ENCODE results near the gene CST9. TPM values are rescaled to one million over a fixed set of nuclear protein-coding genes. Genes with fewer than 3 reads are reported as not detected.

The CST9 gene
- total and polyA plus RNA-seq, 9 of the 15 experiments (the other 6 are each of a cell fraction or from before 2014, with no cell fraction given), result not detected

DNA sequence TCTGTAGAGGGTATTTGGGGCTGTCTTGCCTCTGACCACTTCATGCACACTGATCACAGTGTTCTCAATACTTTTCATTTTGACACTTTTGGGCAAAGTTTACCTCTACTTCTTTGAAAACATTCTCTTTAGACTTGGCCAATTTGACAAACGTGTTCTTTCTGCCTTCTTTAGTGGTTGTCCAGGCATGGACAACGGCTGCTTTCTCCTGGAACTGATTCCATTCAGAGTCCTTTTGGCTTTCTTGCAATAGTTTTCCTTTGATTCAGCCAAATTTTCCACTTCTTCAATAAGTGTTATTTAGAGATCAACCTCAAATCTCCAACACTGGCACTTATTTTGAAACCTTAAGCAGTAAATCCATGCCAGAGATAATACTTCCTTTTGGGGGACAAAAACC is 6.7 kb upstream of the CST9 start:
- ATAC-seq (no peak), FAIRE-seq (no peak), DNase-seq (ENCODE audit: extremely low read depth in 1 of 4, low spot score in 3 of 4) (no peak)
- no peaks in the 10 kb centered on the region for H3K36me3 ChIP-seq (ENCODE audit: control insufficient read depth, insufficient read depth, low read length)
- no peak overlapping the region for H3K4me3 ChIP-seq
- no peak overlapping the region for H3K9ac ChIP-seq (ENCODE audit: insufficient read depth in 1 of 2, low read depth in 2 of 2, low read length in 2 of 2)
- peaks cover 0 to 7% of the 10 kb centered on the region in 2 experiments; a peak in 2 of 5 replicates for H3K27me3 ChIP-seq (ENCODE audit: control insufficient read depth in 2 of 2, insufficient read depth in 2 of 2, low read length in 2 of 2)
- in situ Hi-C loops (cut with MboI), result loop anchor here (10.0 kb wide), 1 partner anchor 178 kb away; the partner anchor contains the start of gene CSTL1
- BruUV-seq (replicated peaks), result no TSS peak
- no peak overlapping the region; the same call in 2 of the 3 replicates for H3K27ac ChIP-seq (ENCODE audit: extremely low read depth, low read depth, low read length)
- TF ChIP-seq, protein P1, sequence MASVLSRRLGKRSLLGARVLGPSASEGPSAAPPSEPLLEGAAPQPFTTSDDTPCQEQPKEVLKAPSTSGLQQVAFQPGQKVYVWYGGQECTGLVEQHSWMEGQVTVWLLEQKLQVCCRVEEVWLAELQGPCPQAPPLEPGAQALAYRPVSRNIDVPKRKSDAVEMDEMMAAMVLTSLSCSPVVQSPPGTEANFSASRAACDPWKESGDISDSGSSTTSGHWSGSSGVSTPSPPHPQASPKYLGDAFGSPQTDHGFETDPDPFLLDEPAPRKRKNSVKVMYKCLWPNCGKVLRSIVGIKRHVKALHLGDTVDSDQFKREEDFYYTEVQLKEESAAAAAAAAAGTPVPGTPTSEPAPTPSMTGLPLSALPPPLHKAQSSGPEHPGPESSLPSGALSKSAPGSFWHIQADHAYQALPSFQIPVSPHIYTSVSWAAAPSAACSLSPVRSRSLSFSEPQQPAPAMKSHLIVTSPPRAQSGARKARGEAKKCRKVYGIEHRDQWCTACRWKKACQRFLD (CRISPR knock-in tag; IDR thresholded peaks at IDR 0.05), result no peak
- TF ChIP-seq ZNF436 (CRISPR knock-in tag; IDR thresholded peaks at IDR 0.05), result no peak
- no peaks in the 10 kb centered on the region for H3K9me3 ChIP-seq (replicated peaks; ENCODE audit: control insufficient read depth, insufficient read depth, low read depth, low read length)
- POLR2A ChIA-PET, result no interaction called here
- H3K4me1 ChIP-seq (replicated peaks in 1 of 2; ENCODE audit: control insufficient read depth in 2 of 2, insufficient read depth in 2 of 2, low read length in 2 of 2), result no peaks in the 10 kb centered on the region; a peak in 1 of 5 replicates
- intact Hi-C loops (cut with micrococcal nuclease), result no loop called here
- no peaks in the 10 kb centered on the region for H4K20me1 ChIP-seq (replicated peaks; ENCODE audit: control insufficient read depth, insufficient read depth, low read length)
- H2AFZ ChIP-seq (ENCODE audit: low read depth, low read length), result no peak overlapping the region
- WGBS (ENCODE audit: insufficient coverage, low coverage, missing lambda C conversion rate), result 0% methylated on average over 2 of the region's 2 CpGs
- H3K9me1 ChIP-seq (ENCODE audit: control insufficient read depth, insufficient read depth, low read length), result no peaks in the 10 kb centered on the region
- CTCF ChIA-PET (ENCODE audit: low intra/inter-chr PET ratio), result no interaction called here
- no peaks in the 10 kb centered on the region for H3K79me2 ChIP-seq (ENCODE audit: control insufficient read depth, insufficient read depth, low read length)
- H3K4me2 ChIP-seq (ENCODE audit: insufficient read depth, low read length), result no peak overlapping the region

DNA sequence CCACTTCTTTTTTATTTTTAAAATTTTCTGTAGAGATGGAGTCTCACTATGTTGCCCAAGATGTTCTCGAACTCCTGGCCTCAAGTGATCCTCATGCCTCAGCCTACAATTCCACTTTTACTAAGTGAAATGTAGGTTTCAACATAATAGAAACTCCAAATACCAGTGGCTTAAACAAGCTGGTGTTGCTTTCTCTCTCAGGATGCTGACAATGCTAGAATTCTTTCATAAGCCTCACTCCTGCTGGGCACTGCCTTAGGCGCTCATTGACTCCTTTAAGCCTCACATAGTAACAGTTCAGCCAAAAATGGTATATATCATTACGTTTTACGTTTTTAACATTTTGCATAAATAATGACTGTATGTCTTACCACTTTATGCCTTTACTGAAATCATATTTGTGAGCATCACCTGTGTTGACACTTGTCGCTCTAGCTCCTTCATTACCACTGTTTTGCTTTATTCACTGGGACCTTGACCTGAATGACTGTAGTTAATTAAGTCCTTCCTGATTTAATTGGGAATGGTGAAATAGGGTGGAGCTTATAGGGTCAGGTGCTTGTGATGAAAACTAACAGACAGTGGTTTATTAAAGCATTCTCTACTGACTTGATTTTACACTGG is 3.9 kb upstream of the CST9 start:
- DNase-seq (ENCODE audit: extremely low read depth in 1 of 4, low spot score in 3 of 4), result no peak
- H3K27ac ChIP-seq (ENCODE audit: extremely low read depth, low read depth, low read length), result no peak overlapping the region
- ChIA-PET POLR2A (interaction anchor here (0.5 to 1.1 kb wide), 2 partner anchors 16 to 175 kb away, joined by 3 read pairs; no protein-coding TSS in a partner anchor), CTCF (ENCODE audit: low intra/inter-chr PET ratio) (interaction anchor here (0.6 kb wide), 1 partner anchor 1928 kb away, joined by 3 read pairs; no protein-coding TSS in a partner anchor)
- no peaks in the 10 kb centered on the region for H3K9me1 ChIP-seq (ENCODE audit: control insufficient read depth, insufficient read depth, low read length)
- no peak overlapping the region for H2AFZ ChIP-seq (ENCODE audit: low read depth, low read length)
- in situ Hi-C loops (cut with MboI), result loop anchor here (10.0 kb wide), 1 partner anchor 175 kb away; the partner anchor contains the start of gene CSTL1
- H3K79me2 ChIP-seq (ENCODE audit: control insufficient read depth, insufficient read depth, low read length), result no peaks in the 10 kb centered on the region
- no peaks in the 10 kb centered on the region for H3K9me3 ChIP-seq (replicated peaks; ENCODE audit: control insufficient read depth, insufficient read depth, low read depth, low read length)
- H3K4me1 ChIP-seq (replicated peaks in 1 of 2; ENCODE audit: control insufficient read depth in 2 of 2, insufficient read depth in 2 of 2, low read length in 2 of 2), result no peaks in the 10 kb centered on the region; a peak in 1 of 5 replicates
- H4K20me1 ChIP-seq (replicated peaks; ENCODE audit: control insufficient read depth, insufficient read depth, low read length), result peaks cover 6% of the 10 kb centered on the region; the same call in 1 of the 2 replicates
- H3K36me3 ChIP-seq (ENCODE audit: control insufficient read depth, insufficient read depth, low read length), result no peaks in the 10 kb centered on the region
- 23% methylated on average over 5 of the region's 5 CpGs for WGBS (ENCODE audit: insufficient coverage, low coverage, missing lambda C conversion rate)
- no peak overlapping the region for H3K4me2 ChIP-seq (ENCODE audit: insufficient read depth, low read length)
- ATAC-seq, result no peak
- intact Hi-C loops (cut with micrococcal nuclease), result no loop called here
- H3K4me3 ChIP-seq, result no peak overlapping the region
- FAIRE-seq, result no peak
- peaks cover 0 to 8% of the 10 kb centered on the region in 2 experiments; a peak in 2 of 5 replicates for H3K27me3 ChIP-seq (ENCODE audit: control insufficient read depth in 2 of 2, insufficient read depth in 2 of 2, low read length in 2 of 2)
- no peak overlapping the region for H3K9ac ChIP-seq (ENCODE audit: insufficient read depth in 1 of 2, low read depth in 2 of 2, low read length in 2 of 2)
- no TSS peak for BruUV-seq (replicated peaks)
- TF ChIP-seq, protein P2, sequence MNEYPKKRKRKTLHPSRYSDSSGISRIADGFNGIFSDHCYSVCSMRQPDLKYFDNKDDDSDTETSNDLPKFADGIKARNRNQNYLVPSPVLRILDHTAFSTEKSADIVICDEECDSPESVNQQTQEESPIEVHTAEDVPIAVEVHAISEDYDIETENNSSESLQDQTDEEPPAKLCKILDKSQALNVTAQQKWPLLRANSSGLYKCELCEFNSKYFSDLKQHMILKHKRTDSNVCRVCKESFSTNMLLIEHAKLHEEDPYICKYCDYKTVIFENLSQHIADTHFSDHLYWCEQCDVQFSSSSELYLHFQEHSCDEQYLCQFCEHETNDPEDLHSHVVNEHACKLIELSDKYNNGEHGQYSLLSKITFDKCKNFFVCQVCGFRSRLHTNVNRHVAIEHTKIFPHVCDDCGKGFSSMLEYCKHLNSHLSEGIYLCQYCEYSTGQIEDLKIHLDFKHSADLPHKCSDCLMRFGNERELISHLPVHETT (CRISPR knock-in tag; conservative IDR thresholded peaks at IDR 0.05 in 1 of 2, IDR thresholded peaks at IDR 0.05 in 1 of 2), result no peak
- TF ChIP-seq HLTF (IDR thresholded peaks at IDR 0.05), result no peak
- no peak for TF ChIP-seq NFATC3 (IDR thresholded peaks at IDR 0.05)
- TF ChIP-seq, protein P3, sequence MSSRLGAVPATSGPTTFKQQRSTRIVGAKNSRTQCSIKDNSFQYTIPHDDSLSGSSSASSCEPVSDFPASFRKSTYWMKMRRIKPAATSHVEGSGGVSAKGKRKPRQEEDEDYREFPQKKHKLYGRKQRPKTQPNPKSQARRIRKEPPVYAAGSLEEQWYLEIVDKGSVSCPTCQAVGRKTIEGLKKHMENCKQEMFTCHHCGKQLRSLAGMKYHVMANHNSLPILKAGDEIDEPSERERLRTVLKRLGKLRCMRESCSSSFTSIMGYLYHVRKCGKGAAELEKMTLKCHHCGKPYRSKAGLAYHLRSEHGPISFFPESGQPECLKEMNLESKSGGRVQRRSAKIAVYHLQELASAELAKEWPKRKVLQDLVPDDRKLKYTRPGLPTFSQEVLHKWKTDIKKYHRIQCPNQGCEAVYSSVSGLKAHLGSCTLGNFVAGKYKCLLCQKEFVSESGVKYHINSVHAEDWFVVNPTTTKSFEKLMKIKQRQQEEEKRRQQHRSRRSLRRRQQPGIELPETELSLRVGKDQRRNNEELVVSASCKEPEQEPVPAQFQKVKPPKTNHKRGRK (tag; IDR thresholded peaks at IDR 0.05), result no peak
- no peak for TF ChIP-seq MYC (IDR thresholded peaks at IDR 0.05; ENCODE audit: low read depth, low read length)
- no peak for TF ChIP-seq MYC (CRISPR knock-in tag; IDR thresholded peaks at IDR 0.05; ENCODE audit: borderline replicate concordance, low read depth)
